Thoracic aorta (tissue), 2 donors: ENCODE measurements around the gene EXOC3L4. TPM values are rescaled to one million over a fixed set of nuclear protein-coding genes. Genes with fewer than 3 reads are reported as not detected.

Experiments
- ATAC-seq: fragments of 150-250 bp; one replicate; pipeline ENCODE4 v1.8.0; 2017; ENCODE audit warnings: low read depth; ENCODE audit not compliant: insufficient number of reproducible peaks, low FRiP score
- DNase-seq: peaks from one replicate; pipeline ENCODE4 v3.0.0-alpha.2; 2020; ENCODE audit warnings: low spot score
- H3K27ac ChIP-seq, 2 donors: fragments of 200-600 bp; sonication (generic); 1 replicate in 1 of 2; 2 replicates in 1 of 2; pipeline ENCODE4 v1.5.1; 2016; ENCODE audit warnings: mild to moderate bottlenecking in 2 of 2, moderate library complexity in 2 of 2
- H3K27me3 ChIP-seq: fragments of 200-600 bp; sonication (generic); replicated peaks from 2 replicates; pipeline ENCODE4 v1.6.0; 2016; ENCODE audit warnings: mild to moderate bottlenecking; ENCODE audit not compliant: insufficient read depth
- H3K36me3 ChIP-seq: fragments of 200-600 bp; sonication (generic); one replicate; pipeline ENCODE4 v1.5.1; 2016
- H3K4me1 ChIP-seq, 2 donors: fragments of 200-600 bp; sonication (generic); 1 replicate in 1 of 2; 2 replicates in 1 of 2; pipeline versions ENCODE4 v1.5.1 to v1.6.0; 2016; ENCODE audit warnings: low read depth in 2 of 2, mild to moderate bottlenecking in 1 of 2; ENCODE audit not compliant: control insufficient read depth in 1 of 2
- H3K4me3 ChIP-seq: fragments of 200-600 bp; sonication (generic); 2 replicates; pipeline ENCODE4 v1.5.1; 2016; ENCODE audit warnings: mild to moderate bottlenecking
- H3K9me3 ChIP-seq: fragments of 200-600 bp; sonication (generic); 2 replicates; pipeline ENCODE4 v1.5.1; 2016
- CTCF ChIP-seq: fragments of 200-600 bp; sonication (generic); IDR thresholded peaks from one replicate; pipeline ENCODE4 v1.5.1; 2019; ENCODE audit warnings: antibody characterized with exemption
- total RNA-seq, 2 donors: library from RNA; depleted of rRNA; stranded (reverse); fragments of >200 nt; gene quantifications; one replicate each; pipeline versions ENCODE4 v1.1.0 to v1.2.3, GENCODE V29; 2016

Gene EXOC3L4
- total RNA-seq, 2 donors from 2014 or later = not detected

- DNase-seq (no peak), ATAC-seq (no peak)
- H3K9me3 ChIP-seq = no peaks in the 10 kb centered on the region
- peaks cover 0 to 24% of the 10 kb centered on the region in 2 donors for H3K4me1 ChIP-seq
- no peak overlapping the region for H3K27ac ChIP-seq
- no peak overlapping the region for H3K4me3 ChIP-seq
- peaks cover 19% of the 10 kb centered on the region for H3K27me3 ChIP-seq
- no peak for TF ChIP-seq CTCF
- H3K36me3 ChIP-seq = no peaks in the 10 kb centered on the region
Observed at GRCh38 chr14:103101257-103101962, 6.9 kb downstream of the EXOC3L4 start.

GRCh38 chr14:103101963-103102688, 7.6 kb downstream of the EXOC3L4 start:
- H3K4me3 ChIP-seq = peak overlapping the region; percentile 7
- peaks cover 19% of the 10 kb centered on the region for H3K27me3 ChIP-seq
- DNase-seq (no peak), ATAC-seq (no peak)
- no peaks in the 10 kb centered on the region for H3K9me3 ChIP-seq
- H3K27ac ChIP-seq = no peak overlapping the region
- no peaks in the 10 kb centered on the region for H3K36me3 ChIP-seq
- no peak for TF ChIP-seq CTCF
- H3K4me1 ChIP-seq = peaks cover 0 to 24% of the 10 kb centered on the region in 2 donors

GRCh38 chr14:103102689-103103260, 8.2 kb downstream of the EXOC3L4 start:
- peaks cover 19% of the 10 kb centered on the region for H3K27me3 ChIP-seq
- H3K36me3 ChIP-seq = no peaks in the 10 kb centered on the region
- no peak for TF ChIP-seq CTCF
- H3K4me1 ChIP-seq = peaks cover 0 to 24% of the 10 kb centered on the region in 2 donors
- ATAC-seq (no peak), DNase-seq (no peak)
- H3K4me3 ChIP-seq = peak overlapping the region; percentile 7
- H3K9me3 ChIP-seq = no peaks in the 10 kb centered on the region
- no peak overlapping the region for H3K27ac ChIP-seq

- H3K9me3 ChIP-seq = no peaks in the 10 kb centered on the region
- peak overlapping the region; percentile 28 for H3K4me3 ChIP-seq
- peaks cover 0 to 24% of the 10 kb centered on the region in 2 donors for H3K4me1 ChIP-seq
- no peak overlapping the region for H3K27ac ChIP-seq
- H3K36me3 ChIP-seq = no peaks in the 10 kb centered on the region
- no peak for DNase-seq
- TF ChIP-seq CTCF = no peak
- ATAC-seq = no peak
- peaks cover 19% of the 10 kb centered on the region for H3K27me3 ChIP-seq
Observed at GRCh38 chr14:103103461-103104388, 9.2 kb downstream of the EXOC3L4 start.
